PC-3 (cell line): ENCODE data around the gene TM9SF4.

Experiments used
- CTCF ChIP-seq: fragments of 300-600 bp; sonication (generic); conservative IDR thresholded peaks from 2 replicates; pipeline ENCODE4 v1.5.1; 2017; ENCODE audit warnings: antibody characterized with exemption, low read depth, mild to moderate bottlenecking, low read length
- EZH2 ChIP-seq: fragments of 300-600 bp; sonication (generic); IDR thresholded peaks from one replicate; pipeline ENCODE4 v1.6.1; 2017; ENCODE audit warnings: antibody characterized with exemption, mild to moderate bottlenecking, low read length; ENCODE audit not compliant: unreplicated experiment
- EZH2phosphoT487 ChIP-seq: fragments of 300-600 bp; sonication (generic); IDR thresholded peaks from 2 replicates; pipeline ENCODE4 v1.6.1; 2018; ENCODE audit warnings: mild to moderate bottlenecking, antibody characterized with exemption, low read length, borderline replicate concordance

GRCh38 chr20:32158943-32159660 lies 49.6 kb downstream of the TM9SF4 start:
- TF ChIP-seq CTCF (no peak), EZH2 (no peak), EZH2phosphoT487 (no peak)
